HG03439 (cell line): ENCODE data around the gene PPP4C.
"Not testable (repeated sequence)": the region's sequence is repeated elsewhere in the genome, so short reads cannot be mapped to it uniquely, and the experiment has no call there.

Experiments used
- ATAC-seq: cut with Tn5 transposase; IDR thresholded peaks from one replicate; pipeline ENCODE4 v1.9.1; 2021; ENCODE audit warnings: mild to moderate bottlenecking, moderate library complexity; ENCODE audit not compliant: unreplicated experiment

The PPP4C gene

DNA sequence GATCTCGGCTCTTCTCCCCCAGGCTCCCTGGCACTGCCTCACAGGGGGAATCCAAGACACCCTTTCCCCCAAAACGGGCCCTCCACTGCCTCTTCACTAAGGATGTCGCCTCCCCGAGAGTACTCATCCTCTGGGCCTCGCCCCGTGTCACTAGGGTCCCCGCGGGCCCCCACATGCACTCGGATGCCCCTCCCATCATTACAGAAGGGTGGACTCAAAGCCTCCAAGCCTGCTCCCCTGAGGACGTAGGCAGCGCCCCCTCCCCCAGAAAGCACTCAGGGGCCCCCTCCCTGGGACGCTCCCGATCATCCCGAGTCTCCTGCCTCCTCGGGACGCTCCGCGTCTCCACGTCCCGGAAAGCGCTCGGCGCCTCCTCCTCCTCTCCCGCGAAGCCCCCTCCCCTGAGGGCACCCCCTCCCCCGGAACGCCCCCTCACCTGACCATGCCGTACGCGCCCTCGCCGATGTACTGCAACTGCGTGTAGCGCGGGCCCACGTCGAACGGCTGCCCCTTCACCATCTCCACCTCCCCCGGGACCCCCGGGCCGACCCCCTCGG is 46.9 kb downstream of the PPP4C start:
- ATAC-seq = peak; percentile 8

GRCh38 chr16:30124985-30125379 is 49.2 kb downstream of the PPP4C start:
- ATAC-seq = no peak

DNA sequence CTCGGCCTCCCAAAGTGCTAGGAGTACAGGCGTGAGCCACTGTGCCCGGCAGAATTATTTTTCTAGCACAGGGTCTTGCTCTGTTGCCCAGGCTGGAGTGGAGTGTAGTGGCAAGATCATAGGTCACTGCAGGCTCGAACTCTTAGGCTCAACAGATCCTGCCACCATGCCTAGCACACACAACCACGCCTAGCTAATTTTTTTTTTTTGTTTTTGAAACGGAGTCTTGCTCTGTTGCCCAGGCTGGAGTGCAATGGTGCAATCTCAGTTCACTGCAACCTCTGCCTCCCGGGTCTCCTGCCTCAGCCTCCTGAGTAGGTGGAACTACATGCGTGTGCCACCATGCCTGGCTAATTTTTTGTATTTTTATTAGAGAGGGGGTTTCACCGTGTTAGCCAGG is 49.9 kb downstream of the PPP4C start:
- ATAC-seq = not testable (repeated sequence)

- no peak for ATAC-seq
Measured at GRCh38 chr16:30127993-30128392, 52.2 kb downstream of the PPP4C start.

DNA sequence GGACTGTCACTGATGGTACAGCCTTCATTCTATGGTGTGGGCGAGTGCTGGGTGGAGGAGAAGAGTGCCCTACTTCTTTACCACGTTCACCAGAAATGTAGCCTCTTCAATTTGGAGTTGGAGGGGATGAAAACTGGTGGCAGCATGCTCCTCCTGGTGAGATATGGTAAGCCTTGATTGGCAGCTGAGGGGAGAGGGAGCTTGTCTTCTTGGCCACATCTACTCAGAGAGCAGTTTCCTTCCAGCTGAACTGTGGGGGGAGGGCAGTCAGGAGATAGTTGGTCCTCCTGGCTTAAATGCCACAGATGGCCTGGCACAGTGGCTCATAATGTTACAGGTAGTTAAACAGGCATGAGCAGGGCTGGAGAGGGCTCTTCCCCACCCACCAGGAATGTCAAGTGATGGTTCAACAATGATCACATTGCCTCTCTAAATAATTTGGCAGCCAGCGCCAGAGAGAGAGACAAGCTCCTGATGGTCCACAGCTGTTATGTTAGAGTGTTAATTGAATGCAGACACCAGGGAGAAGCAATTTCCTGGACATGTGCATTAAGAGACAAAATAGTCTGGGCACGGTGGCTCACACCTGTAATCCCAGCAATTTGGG is 56.2 kb downstream of the PPP4C start:
- no peak for ATAC-seq

GRCh38 chr16:30132591-30132990 is 56.8 kb downstream of the PPP4C start:
- ATAC-seq = no peak
